DND-41 (cell line): ENCODE measurements around the gene CCDC158.

Experiments
- ATAC-seq: fragments of 200-7000 bp; cut with Tn5 transposase; 3 replicates; pipeline ENCODE4 v1.9.1; 2021; ENCODE audit warnings: low read depth; ENCODE audit not compliant: insufficient read depth
- DNase-seq: peaks from one replicate; pipeline ENCODE4 v3.0.0-alpha.2; 2020
- H2AFZ ChIP-seq: 2 replicates; pipeline ENCODE4 v1.6.0; 2012; ENCODE audit warnings: low read depth, low read length
- H3K27ac ChIP-seq: 2 replicates; pipeline ENCODE4 v1.5.1; 2012; ENCODE audit warnings: low read length, inconsistent platforms
- H3K27me3 ChIP-seq: fragments of 200-600 bp; sonication (generic); 2 replicates; pipeline ENCODE4 v1.6.0; 2012; ENCODE audit warnings: low read length, mild to moderate bottlenecking, inconsistent platforms; ENCODE audit not compliant: insufficient read depth, poor library complexity
- H3K36me3 ChIP-seq: 2 replicates; pipeline ENCODE4 v1.5.1; 2012; ENCODE audit warnings: low read length, inconsistent platforms; ENCODE audit not compliant: insufficient read depth
- H3K4me1 ChIP-seq: 2 replicates; pipeline ENCODE4 v1.5.1; 2012; ENCODE audit warnings: mild to moderate bottlenecking, low read length; ENCODE audit not compliant: insufficient read depth
- H3K4me2 ChIP-seq: 2 replicates; pipeline ENCODE4 v1.6.0; 2012; ENCODE audit warnings: mild to moderate bottlenecking, moderate library complexity, low read length, inconsistent platforms; ENCODE audit not compliant: insufficient read depth
- H3K4me3 ChIP-seq, 2 experiments: fragments of 200-600 bp in 1 of 2; shearing (Covaris generic) in 1 of 2; 2 replicates each; pipeline ENCODE4 v1.5.1; 2012 to 2016; ENCODE audit warnings: inconsistent platforms in 2 of 2, low read length in 2 of 2, mild to moderate bottlenecking in 2 of 2, low read depth in 1 of 2, moderate library complexity in 1 of 2
- H3K79me2 ChIP-seq: 2 replicates; pipeline ENCODE4 v1.6.0; 2012; ENCODE audit warnings: low read length, inconsistent platforms; ENCODE audit not compliant: insufficient read depth
- H3K9ac ChIP-seq: 2 replicates; pipeline ENCODE4 v1.6.0; 2012; ENCODE audit warnings: low read depth, mild to moderate bottlenecking, inconsistent platforms, low read length, moderate library complexity
- H3K9me3 ChIP-seq: 2 replicates; pipeline ENCODE4 v1.5.1; 2012; ENCODE audit warnings: low read length, moderate library complexity, mild to moderate bottlenecking, inconsistent platforms; ENCODE audit not compliant: insufficient read depth, severe bottlenecking
- H4K20me1 ChIP-seq: 2 replicates; pipeline ENCODE4 v1.6.0; 2012; ENCODE audit warnings: low read length; ENCODE audit not compliant: insufficient read depth
- EZH2 ChIP-seq: IDR thresholded peaks from 3 replicates; pipeline ENCODE4 v1.6.1; 2012; ENCODE audit warnings: borderline replicate concordance, low read depth, mild to moderate bottlenecking, moderate library complexity, low read length, inconsistent platforms; ENCODE audit not compliant: severe bottlenecking
- TF ChIP-seq, protein P1 (sequence below): IDR thresholded peaks from 2 replicates; pipeline ENCODE4 v1.5.1; 2012; ENCODE audit warnings: borderline replicate concordance, low read length, moderate library complexity, mild to moderate bottlenecking; ENCODE audit not compliant: poor library complexity, severe bottlenecking; ENCODE audit errors: extremely low read depth

The CCDC158 gene

DNA sequence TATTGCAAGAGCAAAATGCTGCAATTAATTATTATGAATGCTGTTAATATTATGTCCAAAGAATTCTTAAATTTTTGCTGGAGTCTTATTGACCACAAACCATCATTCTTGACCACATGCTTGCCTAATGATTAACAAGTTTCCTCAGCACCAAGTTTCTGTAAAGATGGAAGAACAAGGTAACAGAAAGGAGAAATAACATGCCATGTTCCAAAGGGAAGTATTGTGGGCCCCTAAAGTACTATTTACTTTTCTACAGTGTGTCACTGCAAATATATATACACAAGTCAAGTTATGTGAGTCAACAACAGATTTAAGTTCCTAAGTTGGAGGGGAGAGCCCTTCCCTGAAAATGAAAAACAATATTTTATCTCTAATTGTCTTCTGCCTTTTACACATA is 148.9 kb downstream of the CCDC158 start:
- no peaks in the 10 kb centered on the region for H3K27me3 ChIP-seq
- no peaks in the 10 kb centered on the region for H3K36me3 ChIP-seq
- TF ChIP-seq, protein P1, sequence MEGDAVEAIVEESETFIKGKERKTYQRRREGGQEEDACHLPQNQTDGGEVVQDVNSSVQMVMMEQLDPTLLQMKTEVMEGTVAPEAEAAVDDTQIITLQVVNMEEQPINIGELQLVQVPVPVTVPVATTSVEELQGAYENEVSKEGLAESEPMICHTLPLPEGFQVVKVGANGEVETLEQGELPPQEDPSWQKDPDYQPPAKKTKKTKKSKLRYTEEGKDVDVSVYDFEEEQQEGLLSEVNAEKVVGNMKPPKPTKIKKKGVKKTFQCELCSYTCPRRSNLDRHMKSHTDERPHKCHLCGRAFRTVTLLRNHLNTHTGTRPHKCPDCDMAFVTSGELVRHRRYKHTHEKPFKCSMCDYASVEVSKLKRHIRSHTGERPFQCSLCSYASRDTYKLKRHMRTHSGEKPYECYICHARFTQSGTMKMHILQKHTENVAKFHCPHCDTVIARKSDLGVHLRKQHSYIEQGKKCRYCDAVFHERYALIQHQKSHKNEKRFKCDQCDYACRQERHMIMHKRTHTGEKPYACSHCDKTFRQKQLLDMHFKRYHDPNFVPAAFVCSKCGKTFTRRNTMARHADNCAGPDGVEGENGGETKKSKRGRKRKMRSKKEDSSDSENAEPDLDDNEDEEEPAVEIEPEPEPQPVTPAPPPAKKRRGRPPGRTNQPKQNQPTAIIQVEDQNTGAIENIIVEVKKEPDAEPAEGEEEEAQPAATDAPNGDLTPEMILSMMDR = no peak
- no peak for TF ChIP-seq EZH2
- H4K20me1 ChIP-seq = no peaks in the 10 kb centered on the region
- H3K4me3 ChIP-seq = no peak overlapping the region
- no peaks in the 10 kb centered on the region for H3K9me3 ChIP-seq
- H3K9ac ChIP-seq = no peak overlapping the region
- DNase-seq (no peak), ATAC-seq (no peak)
- no peak overlapping the region for H3K27ac ChIP-seq
- H2AFZ ChIP-seq = no peak overlapping the region
- H3K79me2 ChIP-seq = no peaks in the 10 kb centered on the region
- no peak overlapping the region for H3K4me2 ChIP-seq
- H3K4me1 ChIP-seq = no peaks in the 10 kb centered on the region

DNA sequence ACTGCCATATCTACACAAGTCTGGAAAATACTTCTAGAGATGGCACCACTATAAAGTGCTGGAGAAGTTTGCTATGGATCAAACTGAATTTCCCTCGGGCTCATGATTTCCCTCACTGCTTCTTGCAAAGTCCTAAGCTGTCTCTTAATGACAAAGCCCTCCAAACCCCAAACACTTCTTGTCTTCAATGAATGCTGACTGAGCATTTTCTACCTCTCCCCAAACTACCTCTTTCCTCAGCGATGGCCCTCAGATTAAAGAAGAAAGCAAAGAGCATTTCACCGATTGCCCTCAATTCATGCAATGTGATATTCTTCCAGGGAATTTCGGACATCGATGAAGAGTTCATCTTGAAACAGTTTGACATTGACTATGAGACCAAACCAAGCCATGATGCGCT is 149.7 kb downstream of the CCDC158 start:
- no peak overlapping the region for H3K9ac ChIP-seq
- H3K27ac ChIP-seq = no peak overlapping the region
- TF ChIP-seq EZH2 = no peak
- TF ChIP-seq, protein P1 = no peak
- H3K36me3 ChIP-seq = no peaks in the 10 kb centered on the region
- no peak overlapping the region for H3K4me3 ChIP-seq
- H4K20me1 ChIP-seq = no peaks in the 10 kb centered on the region
- no peak for ATAC-seq
- no peak overlapping the region for H3K4me2 ChIP-seq
- H2AFZ ChIP-seq = no peak overlapping the region
- no peaks in the 10 kb centered on the region for H3K9me3 ChIP-seq
- DNase-seq = no peak
- H3K27me3 ChIP-seq = no peaks in the 10 kb centered on the region
- no peaks in the 10 kb centered on the region for H3K79me2 ChIP-seq
- H3K4me1 ChIP-seq = no peaks in the 10 kb centered on the region

DNA sequence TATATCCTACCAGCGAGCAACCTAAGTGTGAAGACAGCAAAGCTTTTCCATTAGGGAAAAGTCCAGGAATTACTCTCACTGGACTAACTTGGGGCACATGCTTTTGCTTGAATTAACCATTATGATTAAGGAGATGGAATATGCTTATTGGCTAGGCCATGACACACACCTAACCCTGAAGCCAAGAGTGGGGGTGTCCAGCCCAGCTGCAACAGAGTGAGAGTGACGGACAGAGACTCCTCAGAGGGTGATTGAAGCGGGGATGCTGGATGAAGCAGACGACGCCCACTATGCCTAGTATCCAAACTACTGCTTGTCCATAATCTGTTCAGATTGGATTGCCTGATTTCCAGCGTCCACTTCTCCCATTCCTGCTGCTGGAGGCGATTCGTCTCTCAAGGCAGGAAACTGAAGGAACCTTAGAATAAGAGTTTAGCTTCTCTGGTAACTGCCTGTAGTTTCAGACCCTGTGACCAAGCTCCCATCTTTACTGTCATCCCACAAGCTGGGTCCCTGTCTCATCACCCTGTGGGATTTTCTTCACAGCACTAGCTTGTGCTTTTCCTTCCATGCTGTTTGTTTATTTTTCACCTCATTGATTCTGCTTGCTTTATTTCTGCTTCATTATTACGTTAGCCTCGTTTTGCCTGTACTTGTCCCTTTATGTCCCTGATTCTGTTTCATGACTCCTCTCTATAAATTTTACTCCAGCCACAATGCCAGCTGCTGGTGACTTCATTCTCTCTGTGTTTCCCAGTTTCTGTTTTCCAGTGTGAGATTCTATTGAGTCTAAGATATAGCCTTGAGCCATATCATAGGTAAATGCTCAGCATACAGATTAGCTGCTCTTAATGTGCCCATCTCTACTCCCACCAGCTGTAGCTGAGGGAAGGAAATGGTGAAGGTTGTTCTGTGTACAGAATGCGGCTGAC is 150.4 kb downstream of the CCDC158 start:
- Histone ChIP-seq H3K9me3 (no peaks in the 10 kb centered on the region), H3K36me3 (no peaks in the 10 kb centered on the region), H3K79me2 (no peaks in the 10 kb centered on the region), H3K9ac (no peak overlapping the region), H3K4me1 (no peaks in the 10 kb centered on the region), H3K27me3 (no peaks in the 10 kb centered on the region), H2AFZ (no peak overlapping the region), H4K20me1 (no peaks in the 10 kb centered on the region), H3K4me3 (no peak overlapping the region), H3K4me2 (no peak overlapping the region), H3K27ac (no peak overlapping the region)
- DNase-seq = no peak
- TF ChIP-seq, protein P1 = no peak
- TF ChIP-seq EZH2 = no peak
- ATAC-seq = no peak
